ENCODE measurements around the gene HOXD3.

HOXD3 gene

DNA sequence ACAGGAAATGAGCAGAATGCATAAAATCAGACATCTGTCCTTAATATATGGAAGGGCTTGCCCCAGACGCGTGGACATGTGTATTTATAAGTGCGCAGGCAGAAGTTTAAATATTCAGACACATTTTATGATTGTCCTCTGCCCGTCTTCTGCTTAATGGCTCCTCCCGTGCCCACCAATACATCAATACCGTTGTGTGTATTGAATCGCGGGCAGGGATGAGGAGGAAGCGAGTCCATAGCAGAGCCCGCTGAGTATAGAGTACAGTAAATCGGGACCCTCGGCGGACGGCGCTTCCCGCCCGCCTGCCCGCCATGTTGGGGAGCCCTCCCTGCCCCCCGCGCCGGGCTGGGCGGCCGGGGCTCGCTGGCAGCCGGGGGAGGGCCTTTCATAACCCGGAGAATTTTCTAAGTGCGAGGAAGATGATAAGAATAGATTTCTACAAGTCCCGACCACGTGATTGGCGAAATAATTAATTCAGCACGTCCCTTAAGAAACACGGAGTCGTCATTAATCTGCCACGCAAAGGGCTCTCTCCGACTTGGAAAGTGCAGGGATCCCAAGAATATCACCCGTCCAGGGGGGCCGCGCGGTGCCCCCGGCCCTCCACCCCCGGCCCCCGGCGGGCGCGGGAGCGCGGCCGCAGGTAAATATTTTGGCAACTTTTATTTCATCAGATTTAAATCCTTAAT lies at the start of gene HOXD3:
Gene HOXD3 (plus strand): TSS at position 501 of the 692 bp plus-strand sequence. CDS start 11,808 bp downstream, outside the sequence.
- no peak for DNase-seq (ENCODE audit: low read depth in 2 of 2)

DNA sequence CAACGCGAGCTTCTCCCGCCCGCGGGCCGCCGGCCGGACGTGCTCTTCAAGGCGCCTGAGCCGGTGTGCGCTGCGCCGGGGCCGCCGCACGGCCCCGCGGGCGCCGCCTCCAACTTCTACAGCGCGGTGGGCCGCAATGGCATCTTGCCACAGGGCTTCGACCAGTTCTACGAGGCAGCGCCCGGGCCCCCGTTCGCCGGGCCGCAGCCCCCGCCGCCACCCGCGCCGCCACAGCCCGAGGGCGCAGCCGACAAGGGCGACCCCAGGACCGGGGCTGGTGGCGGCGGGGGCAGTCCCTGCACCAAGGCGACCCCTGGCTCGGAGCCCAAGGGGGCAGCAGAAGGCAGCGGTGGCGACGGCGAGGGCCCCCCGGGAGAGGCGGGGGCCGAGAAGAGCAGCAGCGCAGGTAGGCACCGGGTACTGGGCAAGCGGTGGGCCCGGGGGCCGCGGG lies 49.4 kb upstream of the HOXD3 start:
- no peak for DNase-seq (ENCODE audit: low read depth in 2 of 2)

DNA sequence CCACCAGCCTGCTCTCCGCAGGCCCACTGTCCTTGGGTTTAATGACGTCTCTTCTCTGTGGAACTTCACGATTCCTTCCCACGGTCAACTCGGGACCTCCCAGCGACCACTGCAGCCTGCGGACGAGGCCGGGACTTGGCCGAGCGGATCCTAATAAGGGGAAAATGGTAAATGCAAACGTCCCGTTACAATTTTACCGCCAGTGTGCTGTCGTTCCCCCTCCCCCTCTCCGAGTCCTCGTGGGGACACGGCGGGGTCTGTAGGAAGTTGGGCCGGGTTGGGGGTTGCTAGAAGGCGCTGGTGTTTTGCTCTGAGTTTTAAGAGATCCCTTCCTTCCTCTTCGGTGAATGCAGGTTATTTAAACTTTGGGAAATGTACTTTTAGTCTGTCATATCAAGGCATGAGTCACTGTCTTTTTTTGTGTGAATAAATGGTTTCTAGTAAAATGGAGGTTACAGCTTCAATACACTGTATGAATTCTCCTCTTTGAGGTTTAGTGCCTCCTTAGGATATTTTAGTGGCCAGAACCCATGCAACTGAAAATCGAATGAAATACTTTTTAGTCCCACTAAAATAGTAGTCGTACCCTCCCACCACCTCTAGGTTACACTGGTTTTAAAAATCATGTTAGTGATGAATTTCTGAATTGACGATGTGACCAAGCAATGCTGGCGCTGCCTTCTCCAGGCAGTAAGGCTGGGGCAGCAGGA lies 47.8 kb upstream of the HOXD3 start:
- DNase-seq (ENCODE audit: low read depth in 2 of 2), result no peak

DNA sequence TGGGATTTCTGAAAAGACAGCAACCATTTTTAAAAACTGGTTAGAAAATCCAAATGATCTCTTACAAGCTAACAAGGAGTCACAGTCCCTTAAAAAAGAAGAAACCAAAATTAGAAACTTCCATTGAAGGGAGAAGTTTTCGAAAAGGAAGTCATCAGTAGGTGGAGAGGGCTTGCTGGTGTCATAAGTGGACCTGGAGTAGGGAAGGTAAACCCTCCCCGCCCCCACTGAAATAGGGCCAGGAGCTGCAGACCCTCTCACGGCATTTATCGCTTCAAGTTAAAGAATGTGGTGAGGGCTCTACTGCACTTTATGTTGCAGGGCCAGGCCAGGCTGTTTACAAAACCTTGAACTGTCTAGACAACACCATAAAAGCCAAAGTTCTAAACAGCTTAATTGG lies 47.2 kb upstream of the HOXD3 start:
- DNase-seq (ENCODE audit: low read depth in 2 of 2), result no peak

DNA sequence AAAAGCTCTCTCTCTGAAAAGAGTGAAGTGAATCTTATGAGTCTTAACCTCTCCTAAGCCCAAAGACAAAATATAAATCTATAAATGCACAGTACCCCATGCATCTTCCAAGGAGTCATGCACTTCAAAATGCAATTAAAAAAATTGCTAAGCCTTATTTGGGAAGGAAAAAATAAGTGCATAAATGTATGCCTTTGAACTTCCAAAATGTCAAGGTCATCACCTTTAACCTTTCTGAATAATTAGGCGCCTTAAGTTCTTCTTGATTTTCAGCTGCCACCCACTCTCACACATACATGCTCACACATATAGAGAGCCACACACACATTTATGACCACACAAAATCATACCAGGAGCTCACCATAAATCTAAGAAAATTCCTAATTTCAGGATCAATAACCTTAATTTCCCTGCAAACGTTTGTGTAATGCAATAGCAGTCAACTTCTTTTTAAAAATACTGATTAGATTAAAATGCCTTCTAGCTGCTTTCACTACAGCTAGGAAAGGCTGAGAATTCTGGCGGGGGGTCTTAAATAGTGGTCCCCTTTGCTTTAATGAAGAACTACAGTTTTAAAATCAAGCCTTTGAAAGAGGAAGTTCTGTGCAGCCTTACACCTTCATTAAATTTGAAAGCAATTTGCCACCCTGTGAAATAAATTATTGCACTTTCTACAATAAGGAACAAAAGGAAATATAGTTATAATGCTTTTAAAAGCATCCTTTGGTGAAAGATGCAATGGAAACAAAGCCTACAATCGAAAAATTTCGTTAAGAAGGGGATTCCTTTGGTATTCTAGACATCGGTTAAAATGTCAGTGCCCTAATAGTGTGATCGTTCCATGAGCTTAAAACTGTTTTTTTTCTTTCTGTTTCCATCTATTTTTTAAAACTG lies 46.4 kb upstream of the HOXD3 start:
- no peak for DNase-seq (ENCODE audit: low read depth in 2 of 2)

DNA sequence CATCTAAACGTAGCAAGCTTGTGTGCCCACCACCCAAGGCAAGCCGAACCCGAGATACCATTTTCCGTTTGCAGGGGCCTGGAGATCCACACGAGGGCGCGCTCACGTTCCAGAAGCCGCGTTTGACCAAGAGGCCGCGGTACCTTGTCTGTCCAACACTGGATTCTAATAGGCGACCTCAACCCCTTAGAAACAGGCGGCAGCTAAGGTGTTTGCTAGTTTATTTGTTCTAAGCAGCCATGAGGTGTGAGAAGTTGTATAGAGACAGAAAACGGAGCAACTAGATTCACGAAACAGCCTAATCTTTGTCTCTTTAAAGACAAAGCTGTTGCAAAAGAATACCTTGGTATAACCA lies 45.8 kb upstream of the HOXD3 start:
- DNase-seq (ENCODE audit: low read depth in 2 of 2), result no peak

DNA sequence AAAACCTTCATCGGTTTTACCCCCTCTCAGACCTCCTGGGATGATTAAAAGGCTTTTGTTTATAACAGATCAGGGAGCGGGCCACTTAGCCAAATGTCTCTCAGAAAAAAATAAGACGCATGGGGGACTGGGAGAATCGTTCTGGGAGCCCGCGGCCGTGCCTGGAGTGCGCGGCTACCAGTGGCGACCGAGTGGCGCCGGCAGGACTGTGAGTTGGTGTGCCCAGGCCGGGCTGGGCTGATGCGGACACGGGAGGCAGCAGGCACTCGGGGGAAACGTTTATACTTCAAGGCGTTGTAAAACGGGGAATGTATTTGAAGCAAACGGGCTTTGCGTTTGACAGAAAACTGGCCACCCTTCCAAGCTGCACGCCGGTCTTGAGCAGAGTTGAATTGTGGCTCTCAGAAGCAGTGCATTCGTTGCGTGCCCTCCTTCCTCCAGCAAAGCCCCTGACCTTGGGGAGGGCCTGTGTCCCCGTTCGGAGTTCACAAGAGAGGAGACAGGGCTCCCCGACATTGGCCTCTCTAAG lies 45.2 kb upstream of the HOXD3 start:
- no peak for DNase-seq (ENCODE audit: low read depth in 2 of 2)

DNA sequence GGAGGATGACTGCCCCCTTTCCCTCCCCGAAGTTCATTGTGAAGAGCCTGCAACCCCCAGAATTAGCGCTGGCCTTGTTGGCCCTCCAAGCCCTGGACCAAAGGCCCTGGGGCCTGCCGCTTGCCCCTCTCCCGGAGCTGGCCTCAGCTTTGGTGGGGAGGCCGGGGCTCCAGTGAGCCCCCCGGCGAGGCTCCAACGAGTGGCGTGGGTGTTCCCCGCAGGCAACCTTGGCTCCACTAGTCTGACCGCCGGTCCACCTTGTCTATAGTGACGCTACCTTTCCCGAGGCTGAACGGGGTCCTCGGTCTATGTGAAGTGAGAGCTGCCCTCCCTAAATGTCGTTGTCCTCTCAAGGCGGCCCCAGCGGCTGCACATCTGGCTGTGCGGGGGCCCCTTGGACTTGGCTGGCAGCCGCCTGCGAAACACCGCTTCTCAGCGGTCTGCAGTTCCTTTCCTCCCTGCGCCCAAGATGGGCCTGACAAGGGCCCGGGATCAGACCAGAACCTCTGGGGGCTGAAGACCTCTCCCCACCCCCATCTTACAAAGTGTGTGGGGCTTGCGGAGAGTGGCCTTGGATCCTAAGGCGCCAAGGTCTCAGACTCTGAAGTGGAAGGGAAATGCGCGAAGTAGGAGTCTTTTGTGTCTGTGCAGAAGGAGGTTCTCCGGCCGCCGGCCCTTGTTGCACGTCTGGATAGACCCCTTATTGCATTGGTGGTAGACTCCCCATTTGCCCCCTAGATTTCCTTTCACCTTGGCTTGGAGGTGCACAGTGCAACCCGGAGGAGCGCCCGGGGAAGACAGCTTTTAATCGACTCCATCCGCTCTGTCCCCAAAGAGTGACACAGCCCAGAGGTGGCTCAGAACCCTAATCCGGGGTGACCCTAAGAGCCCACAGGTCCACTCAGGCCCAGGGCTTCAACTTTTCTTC lies 44.5 kb upstream of the HOXD3 start:
- no peak for DNase-seq (ENCODE audit: low read depth in 2 of 2)

DNA sequence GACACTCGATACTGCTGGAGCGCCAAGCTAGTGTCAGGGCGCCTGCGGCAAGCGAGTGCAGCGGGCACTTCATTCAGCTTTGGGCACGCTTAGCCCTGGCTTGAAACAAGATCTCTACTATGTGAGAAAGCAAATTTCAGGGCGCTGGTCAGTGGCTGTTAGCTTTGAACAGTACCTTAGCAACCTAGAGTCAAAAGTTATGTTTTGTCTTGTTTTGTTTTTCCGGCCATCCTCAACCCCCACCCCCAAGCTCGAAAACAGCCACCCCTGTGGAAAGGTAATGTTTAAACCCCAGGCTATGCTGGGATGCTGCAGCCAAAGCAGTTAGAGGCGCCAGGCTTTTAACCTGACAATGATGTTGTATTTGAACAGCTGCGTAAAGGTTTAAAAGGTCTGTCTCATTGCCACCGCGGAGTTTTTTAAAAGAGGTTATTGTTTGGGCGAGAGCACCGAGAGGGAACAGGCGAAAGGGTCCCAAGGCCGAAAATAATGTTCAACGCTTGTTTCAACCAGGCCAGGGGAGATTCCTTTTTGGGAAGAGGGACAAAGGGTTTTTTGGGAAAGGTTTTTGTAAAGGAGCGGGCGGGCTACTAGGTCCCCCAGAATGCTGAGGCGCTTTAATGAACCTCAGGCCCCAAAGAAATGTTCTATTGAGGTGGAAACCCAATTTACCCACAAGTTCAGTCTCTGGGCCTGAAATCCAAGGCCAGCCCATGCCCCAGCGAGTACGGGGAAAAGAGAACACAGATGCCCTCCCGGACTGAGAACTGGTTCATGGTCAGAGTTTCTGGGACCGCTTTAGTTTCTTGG lies 42.8 kb upstream of the HOXD3 start:
- DNase-seq (ENCODE audit: low read depth in 2 of 2), result no peak

DNA sequence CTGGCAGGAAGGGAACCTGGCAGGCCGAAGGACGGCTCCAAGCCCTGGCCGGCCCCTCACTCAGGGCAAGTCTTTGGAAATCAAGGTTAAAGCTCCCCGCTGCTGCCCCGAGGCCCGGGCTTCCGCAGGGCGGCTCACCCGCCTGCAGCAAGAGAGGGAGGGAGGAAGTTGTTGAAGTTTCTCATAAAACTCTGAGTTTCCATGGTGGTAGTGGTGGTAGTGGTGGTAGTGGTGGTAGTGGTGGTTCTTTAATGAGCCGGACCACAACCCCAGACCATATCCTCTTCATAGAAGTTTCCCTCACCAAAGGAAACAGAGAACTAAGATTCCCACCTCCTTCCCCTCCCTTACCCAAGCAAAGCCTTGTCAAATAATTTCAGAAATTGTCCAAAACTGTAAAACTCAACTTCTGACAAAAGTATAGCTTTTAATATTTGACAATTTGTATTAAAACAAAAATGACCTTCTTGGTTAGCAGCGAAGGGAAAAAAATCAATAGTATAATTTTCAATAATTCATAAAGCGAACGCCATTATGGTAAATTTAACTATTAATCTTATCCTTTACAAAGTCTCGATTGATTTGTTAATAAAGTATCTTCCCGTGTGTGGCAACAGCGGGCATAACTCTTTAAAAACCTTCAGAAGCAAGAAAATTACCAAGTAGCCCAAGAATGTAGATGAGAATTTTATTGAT lies 42.0 kb upstream of the HOXD3 start:
- DNase-seq (ENCODE audit: low read depth in 2 of 2), result no peak

DNA sequence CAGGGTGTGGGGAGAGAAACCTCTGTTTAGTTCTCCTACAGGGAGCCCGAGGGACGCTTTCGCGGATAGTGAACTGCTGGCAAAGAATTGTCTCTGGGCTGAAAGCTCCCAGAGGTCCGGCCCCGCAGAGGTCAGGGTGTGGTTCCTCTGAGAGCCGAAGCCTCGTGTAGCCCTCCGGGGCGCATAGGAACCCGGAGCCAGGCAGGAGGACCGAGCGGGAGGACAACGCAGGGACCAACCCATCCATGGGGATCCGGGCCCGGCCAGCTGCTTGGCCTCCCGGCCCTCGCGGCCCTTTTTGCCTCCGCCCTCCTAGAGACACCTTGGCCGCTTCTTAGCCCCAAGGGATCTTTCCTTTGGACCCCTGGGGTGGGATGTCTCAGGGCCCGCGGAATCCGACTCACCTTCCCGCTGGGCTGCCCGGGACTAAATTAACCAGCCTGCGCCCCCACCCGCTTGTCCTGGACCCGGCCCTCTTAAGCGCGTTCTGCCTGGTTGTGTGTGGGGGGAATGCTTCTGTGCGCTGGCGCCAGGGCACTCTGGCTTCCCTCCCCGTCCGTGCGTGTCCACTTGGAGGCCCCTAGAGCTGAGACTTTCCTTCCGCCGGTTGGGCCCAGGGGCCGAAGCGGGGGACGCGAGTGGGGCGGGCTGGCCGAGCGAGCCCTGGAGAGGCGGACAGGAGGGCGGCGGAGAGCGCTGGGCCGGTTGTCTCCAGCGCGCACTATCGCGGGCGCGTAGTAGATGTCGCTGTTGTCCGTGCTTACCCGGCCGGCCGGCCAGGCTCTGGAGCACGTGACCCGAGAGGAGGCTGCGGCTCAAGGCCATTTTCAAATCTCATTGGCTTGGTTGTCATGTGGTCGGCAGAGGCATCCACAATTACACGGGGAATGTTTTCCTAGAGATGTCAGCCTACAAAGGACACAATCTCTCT lies 41.0 kb upstream of the HOXD3 start, which contains the start of gene HOXD10:
Gene HOXD10 (plus strand): TSS at position 896 of the 931 bp plus-strand sequence. CDS start 56 bp downstream, outside the sequence.
- no peak for DNase-seq (ENCODE audit: low read depth in 2 of 2)

DNA sequence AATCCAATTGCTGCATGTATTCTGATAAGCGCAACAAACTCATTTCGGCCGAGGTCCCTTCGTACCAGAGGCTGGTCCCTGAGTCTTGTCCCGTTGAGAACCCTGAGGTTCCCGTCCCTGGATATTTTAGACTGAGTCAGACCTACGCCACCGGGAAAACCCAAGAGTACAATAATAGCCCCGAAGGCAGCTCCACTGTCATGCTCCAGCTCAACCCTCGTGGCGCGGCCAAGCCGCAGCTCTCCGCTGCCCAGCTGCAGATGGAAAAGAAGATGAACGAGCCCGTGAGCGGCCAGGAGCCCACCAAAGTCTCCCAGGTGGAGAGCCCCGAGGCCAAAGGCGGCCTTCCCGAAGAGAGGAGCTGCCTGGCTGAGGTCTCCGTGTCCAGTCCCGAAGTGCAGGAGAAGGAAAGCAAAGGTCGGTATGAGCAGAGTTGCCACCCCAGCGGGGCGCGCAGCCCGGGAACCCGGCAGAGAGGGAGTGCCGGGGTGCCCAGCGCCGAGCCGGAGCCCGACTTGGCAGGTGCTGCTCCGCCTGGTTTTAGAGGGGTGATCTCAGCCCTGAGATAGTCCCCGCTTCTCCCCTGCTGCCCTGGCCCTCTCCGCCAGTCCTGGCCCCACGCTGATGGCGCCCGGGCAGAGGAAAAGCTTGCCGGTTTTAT lies 39.8 kb upstream of the HOXD3 start:
- no peak for DNase-seq (ENCODE audit: low read depth in 2 of 2)

DNA sequence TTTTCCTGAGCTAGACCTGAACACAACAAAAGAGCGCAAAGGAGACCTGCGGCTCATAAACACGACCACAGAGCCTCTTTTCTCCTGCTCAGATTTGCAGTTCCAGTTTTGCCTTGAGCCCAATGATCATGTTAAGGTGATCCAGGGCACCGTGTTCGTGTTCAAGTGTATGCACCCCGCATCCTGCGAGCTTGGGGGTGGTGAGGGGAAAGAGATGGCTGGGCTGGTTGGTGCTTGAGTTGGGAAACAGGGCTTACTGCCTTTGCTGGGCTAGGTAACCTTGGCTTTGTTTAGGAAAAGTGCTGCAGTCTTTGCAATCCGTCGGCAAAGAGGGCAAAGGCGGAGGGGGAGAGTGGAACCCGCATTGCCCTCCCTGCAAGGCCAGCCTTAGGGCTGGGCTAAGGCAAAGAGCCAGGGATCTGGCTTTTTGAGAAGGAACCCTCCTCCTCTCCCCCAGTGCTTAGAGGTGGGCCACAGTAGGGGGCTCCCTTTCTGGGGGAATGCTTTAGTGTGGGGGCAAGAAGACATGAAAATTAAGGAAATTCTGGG lies 39.2 kb upstream of the HOXD3 start:
- DNase-seq (ENCODE audit: low read depth in 2 of 2), result no peak

DNA sequence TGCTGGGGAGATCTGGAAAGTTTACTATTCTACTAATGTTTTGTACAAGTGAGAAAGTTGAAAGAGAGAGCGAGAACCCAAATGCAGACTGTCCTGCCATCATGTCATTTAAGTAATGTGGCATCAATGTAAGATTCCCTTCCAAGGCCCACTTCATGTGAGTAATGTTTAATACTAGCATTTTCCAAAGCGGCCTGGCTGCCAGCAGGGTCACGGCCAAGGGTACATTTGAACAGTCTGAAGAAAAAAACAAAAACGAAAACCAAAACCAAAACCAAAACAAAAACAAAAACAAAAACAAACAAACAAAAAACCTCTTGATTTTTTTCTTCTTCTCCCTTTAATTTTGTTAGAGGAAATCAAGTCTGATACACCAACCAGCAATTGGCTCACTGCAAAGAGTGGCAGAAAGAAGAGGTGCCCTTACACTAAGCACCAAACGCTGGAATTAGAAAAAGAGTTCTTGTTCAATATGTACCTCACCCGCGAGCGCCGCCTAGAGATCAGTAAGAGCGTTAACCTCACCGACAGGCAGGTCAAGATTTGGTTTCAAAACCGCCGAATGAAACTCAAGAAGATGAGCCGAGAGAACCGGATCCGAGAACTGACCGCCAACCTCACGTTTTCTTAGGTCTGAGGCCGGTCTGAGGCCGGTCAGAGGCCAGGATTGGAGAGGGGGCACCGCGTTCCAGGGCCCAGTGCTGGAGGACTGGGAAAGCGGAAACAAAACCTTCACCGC lies 38.3 kb upstream of the HOXD3 start:
- DNase-seq (ENCODE audit: low read depth in 2 of 2), result no peak

DNA sequence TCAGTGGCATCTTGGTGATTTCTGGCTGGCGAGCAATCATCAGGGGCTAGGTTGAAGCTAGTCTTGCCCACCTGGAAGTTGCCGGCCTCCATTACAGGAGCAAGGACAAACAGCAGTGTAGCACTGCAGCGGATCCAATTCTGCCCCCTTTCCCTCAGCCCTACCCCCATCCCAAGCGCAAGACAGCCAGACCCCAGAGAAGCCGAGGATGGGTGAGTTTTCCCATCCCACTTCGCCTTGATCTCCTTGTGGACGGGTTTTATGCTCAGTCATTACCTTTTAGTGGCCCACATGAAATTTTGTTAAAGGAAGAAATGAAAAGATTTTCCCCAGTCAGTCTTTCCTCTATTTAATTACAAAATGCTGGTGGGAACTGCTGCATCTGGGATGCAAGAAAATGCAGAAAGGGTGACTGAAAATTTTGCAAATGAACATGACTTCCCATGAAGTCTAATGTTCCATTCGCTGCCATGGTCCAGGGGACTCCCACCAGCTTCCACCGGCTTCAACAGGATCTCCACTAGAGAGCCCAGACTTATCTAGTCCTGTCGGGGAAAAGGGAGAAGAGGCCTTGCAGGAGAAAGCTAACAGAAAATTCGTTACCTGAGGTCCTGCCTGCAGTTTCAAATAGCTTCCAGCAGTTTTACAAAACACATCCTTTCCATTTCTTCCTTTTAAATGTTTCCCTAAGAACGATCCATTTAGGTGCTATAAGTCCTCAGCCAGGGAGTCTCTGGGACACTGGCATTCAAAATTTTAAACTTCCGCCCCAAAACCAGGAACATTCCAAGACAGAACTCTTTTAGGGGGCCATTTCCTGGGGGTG lies 36.5 kb upstream of the HOXD3 start:
- DNase-seq (ENCODE audit: low read depth in 2 of 2), result no peak
